ENCODE results near the gene RNF169.

RNF169 gene

DNA sequence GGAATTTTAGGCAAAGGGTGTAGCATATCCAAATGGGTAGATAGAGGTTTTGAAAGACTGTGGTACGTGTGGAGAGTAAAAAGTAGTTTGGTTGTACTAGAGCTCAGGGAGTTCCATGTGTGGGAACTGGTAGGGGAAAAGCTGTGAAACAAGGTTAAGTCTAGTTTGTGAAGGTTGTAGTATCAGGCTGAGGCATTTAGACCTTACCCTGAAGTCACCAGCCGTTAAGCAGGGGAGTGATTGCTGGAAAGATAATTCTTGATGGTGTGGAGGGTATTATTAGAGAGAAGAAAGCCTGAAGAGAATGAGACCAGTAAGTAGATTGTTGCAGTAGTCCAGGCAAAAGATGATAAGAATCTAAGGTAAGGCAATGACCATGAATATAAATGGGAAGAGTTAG lies 68.0 kb downstream of the RNF169 start:
- Histone ChIP-seq H3K4ac (ENCODE audit: low read depth, low read length) (no peak overlapping the region), H2BK5ac (ENCODE audit: low read depth, low read length, poor library complexity) (no peak overlapping the region), H4K8ac (ENCODE audit: low read depth, low read length) (no peak overlapping the region), H2BK120ac (ENCODE audit: insufficient read depth, low read length, poor library complexity) (no peak overlapping the region), H3K9me3 (ENCODE audit: insufficient read depth, low read depth, low read length) (no peaks in the 10 kb centered on the region), H3K18ac (ENCODE audit: low read length) (no peak overlapping the region), H2AK5ac (ENCODE audit: low read length) (no peak overlapping the region), H3K4me1 (ENCODE audit: control insufficient read depth in 1 of 2, insufficient read depth in 2 of 2, low read length in 2 of 2) (no peaks in the 10 kb centered on the region), H4K91ac (ENCODE audit: low read depth, low read length) (no peak overlapping the region), H3K27me3 (ENCODE audit: insufficient read depth, low read length) (no peaks in the 10 kb centered on the region), H3K36me3 (ENCODE audit: control insufficient read depth in 1 of 2, insufficient read depth in 2 of 2, low read length in 2 of 2) (no peaks in the 10 kb centered on the region), H3K23ac (ENCODE audit: low read length) (no peak overlapping the region), H4K12ac (ENCODE audit: low read depth, low read length) (no peak overlapping the region), H3K27ac (ENCODE audit: low read depth, low read length) (no peak overlapping the region), H2AFZ (ENCODE audit: insufficient read depth, low read length, poor library complexity) (no peak overlapping the region), H3K14ac (ENCODE audit: low read length) (no peak overlapping the region), H3K4me2 (ENCODE audit: low read length) (no peak overlapping the region), H3K4me3 (ENCODE audit: low read depth, low read length) (no peak overlapping the region), H3K79me1 (ENCODE audit: low read length) (no peaks in the 10 kb centered on the region), H3K79me2 (ENCODE audit: control insufficient read depth, insufficient read depth, low read length, poor library complexity) (no peaks in the 10 kb centered on the region), H2BK12ac (ENCODE audit: low read length) (no peak overlapping the region), H3K9ac (ENCODE audit: low read length) (no peak overlapping the region)
- DNase-seq: no peak
- no CpG with 5 or more reads among the region's 2 CpGs for WGBS (ENCODE audit: extremely low coverage, insufficient coverage, insufficient read length)

DNA sequence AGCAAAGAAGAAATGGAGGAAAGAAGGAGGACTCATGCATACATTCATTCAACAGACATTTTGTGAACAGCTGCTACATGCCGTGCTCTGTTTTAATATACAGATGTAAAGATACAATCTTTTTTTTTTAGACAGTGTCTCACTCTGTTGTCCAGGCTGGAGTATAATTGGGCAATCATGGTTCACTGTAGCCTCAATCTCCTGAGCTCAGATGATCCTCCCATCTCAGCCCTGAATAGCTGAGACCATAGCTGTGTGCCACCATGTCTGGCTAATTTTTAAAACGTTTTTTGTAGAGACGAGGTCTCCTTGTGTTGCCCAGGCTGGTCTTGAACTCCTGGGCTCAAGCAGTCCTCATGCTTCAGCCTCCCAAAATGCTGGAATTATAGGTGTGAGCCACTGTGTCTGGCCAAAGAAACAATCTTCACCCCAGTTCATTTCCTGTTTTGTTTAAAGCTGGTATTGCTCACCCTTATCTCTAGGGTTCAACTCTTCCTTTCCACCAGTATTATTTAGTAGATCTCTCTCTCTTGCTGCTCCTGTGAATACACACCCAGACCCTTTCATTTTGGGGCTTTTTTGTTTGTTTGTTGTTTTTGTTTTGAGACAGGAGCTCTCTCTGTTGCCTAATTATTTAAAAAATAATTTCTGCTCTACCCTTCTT lies 69.8 kb downstream of the RNF169 start:
- no peak overlapping the region for H4K91ac ChIP-seq (ENCODE audit: low read depth, low read length)
- no peak overlapping the region for H4K8ac ChIP-seq (ENCODE audit: low read depth, low read length)
- H3K9ac ChIP-seq (ENCODE audit: low read length): no peak overlapping the region
- H3K4me2 ChIP-seq (ENCODE audit: low read length): no peak overlapping the region
- no peak overlapping the region for H2BK12ac ChIP-seq (ENCODE audit: low read length)
- H2BK5ac ChIP-seq (ENCODE audit: low read depth, low read length, poor library complexity): no peak overlapping the region
- H2AK5ac ChIP-seq (ENCODE audit: low read length): no peak overlapping the region
- no peak overlapping the region for H3K4ac ChIP-seq (ENCODE audit: low read depth, low read length)
- DNase-seq: no peak
- H3K23ac ChIP-seq (ENCODE audit: low read length): no peak overlapping the region
- no peak overlapping the region for H2AFZ ChIP-seq (ENCODE audit: insufficient read depth, low read length, poor library complexity)
- no peak overlapping the region for H3K4me3 ChIP-seq (ENCODE audit: low read depth, low read length)
- H3K14ac ChIP-seq (ENCODE audit: low read length): no peak overlapping the region
- no peak overlapping the region for H2BK120ac ChIP-seq (ENCODE audit: insufficient read depth, low read length, poor library complexity)
- no peaks in the 10 kb centered on the region for H3K79me2 ChIP-seq (ENCODE audit: control insufficient read depth, insufficient read depth, low read length, poor library complexity)
- H3K79me1 ChIP-seq (ENCODE audit: low read length): no peaks in the 10 kb centered on the region
- H3K4me1 ChIP-seq (ENCODE audit: control insufficient read depth in 1 of 2, insufficient read depth in 2 of 2, low read length in 2 of 2): no peaks in the 10 kb centered on the region
- no peaks in the 10 kb centered on the region for H3K9me3 ChIP-seq (ENCODE audit: insufficient read depth, low read depth, low read length)
- H3K18ac ChIP-seq (ENCODE audit: low read length): no peak overlapping the region
- peaks cover 0 to 1% of the 10 kb centered on the region in 2 experiments for H3K36me3 ChIP-seq (ENCODE audit: control insufficient read depth in 1 of 2, insufficient read depth in 2 of 2, low read length in 2 of 2)
- H3K27ac ChIP-seq (ENCODE audit: low read depth, low read length): no peak overlapping the region
- WGBS (ENCODE audit: extremely low coverage, insufficient coverage, insufficient read length): no CpG with 5 or more reads among the region's 3 CpGs
- H3K27me3 ChIP-seq (ENCODE audit: insufficient read depth, low read length): no peaks in the 10 kb centered on the region
- H4K12ac ChIP-seq (ENCODE audit: low read depth, low read length): no peak overlapping the region

DNA sequence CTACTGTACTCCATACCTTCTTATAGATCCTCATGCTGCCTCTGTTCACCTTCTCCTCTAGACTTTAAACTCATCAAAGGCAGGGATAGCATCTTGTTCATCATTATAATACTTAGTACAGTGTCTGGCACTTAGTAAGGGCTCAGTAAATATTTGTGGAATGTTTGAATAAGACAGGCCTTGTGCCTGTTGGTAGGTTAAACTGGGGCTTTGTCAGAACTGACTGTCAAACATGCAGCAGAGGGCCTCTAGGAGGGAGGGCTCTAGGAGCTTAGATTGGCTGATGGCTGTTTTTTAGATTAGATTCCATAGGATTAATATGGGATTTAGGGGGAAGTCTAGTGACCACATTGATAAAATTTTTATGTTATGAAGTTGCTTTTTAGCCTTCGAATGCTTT lies 70.8 kb downstream of the RNF169 start:
- Histone ChIP-seq H3K23ac (ENCODE audit: low read length) (no peak overlapping the region), H2BK120ac (ENCODE audit: insufficient read depth, low read length, poor library complexity) (no peak overlapping the region), H3K9ac (ENCODE audit: low read length) (no peak overlapping the region), H3K4ac (ENCODE audit: low read depth, low read length) (no peak overlapping the region), H3K4me2 (ENCODE audit: low read length) (no peak overlapping the region), H3K9me3 (ENCODE audit: insufficient read depth, low read depth, low read length) (no peaks in the 10 kb centered on the region), H3K18ac (ENCODE audit: low read length) (no peak overlapping the region), H3K14ac (ENCODE audit: low read length) (no peak overlapping the region), H3K79me2 (ENCODE audit: control insufficient read depth, insufficient read depth, low read length, poor library complexity) (no peaks in the 10 kb centered on the region), H2AK5ac (ENCODE audit: low read length) (no peak overlapping the region), H4K91ac (ENCODE audit: low read depth, low read length) (no peak overlapping the region), H4K8ac (ENCODE audit: low read depth, low read length) (no peak overlapping the region), H3K4me3 (ENCODE audit: low read depth, low read length) (no peak overlapping the region), H3K36me3 (ENCODE audit: control insufficient read depth in 1 of 2, insufficient read depth in 2 of 2, low read length in 2 of 2) (peaks cover 0 to 2% of the 10 kb centered on the region in 2 experiments), H2BK12ac (ENCODE audit: low read length) (no peak overlapping the region), H3K27ac (ENCODE audit: low read depth, low read length) (no peak overlapping the region), H3K79me1 (ENCODE audit: low read length) (no peaks in the 10 kb centered on the region), H4K12ac (ENCODE audit: low read depth, low read length) (no peak overlapping the region), H2BK5ac (ENCODE audit: low read depth, low read length, poor library complexity) (no peak overlapping the region), H3K4me1 (ENCODE audit: control insufficient read depth in 1 of 2, insufficient read depth in 2 of 2, low read length in 2 of 2) (no peaks in the 10 kb centered on the region), H2AFZ (ENCODE audit: insufficient read depth, low read length, poor library complexity) (no peak overlapping the region), H3K27me3 (ENCODE audit: insufficient read depth, low read length) (no peaks in the 10 kb centered on the region)
- DNase-seq: no peak
- WGBS (ENCODE audit: extremely low coverage, insufficient coverage, insufficient read length): no CpG with 5 or more reads among the region's 1 CpG

DNA sequence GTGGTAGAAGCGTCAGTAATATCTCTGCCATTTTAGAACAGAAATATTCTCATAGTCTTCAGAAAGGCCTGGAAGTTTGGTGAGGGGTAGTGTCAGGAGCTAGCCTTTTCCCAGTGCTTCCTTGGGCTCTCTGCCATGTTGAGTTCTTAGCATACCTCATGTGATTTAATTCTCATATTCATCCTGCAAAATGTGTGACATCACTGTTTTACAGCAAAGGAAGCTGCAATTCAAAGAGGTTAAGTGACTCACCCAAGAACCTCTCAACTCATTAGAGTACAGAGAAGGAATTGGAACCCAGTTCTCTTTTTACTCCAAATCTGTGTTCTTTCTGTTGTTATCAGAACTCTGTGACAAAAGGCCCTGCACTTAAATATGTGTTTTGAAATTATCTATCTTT lies 72.1 kb downstream of the RNF169 start:
- peak in 1 of 2 donors; percentile 19 for DNase-seq
- Histone ChIP-seq H2AK5ac (ENCODE audit: low read length) (no peak overlapping the region), H3K4me3 (ENCODE audit: low read depth, low read length) (no peak overlapping the region), H3K4me2 (ENCODE audit: low read length) (no peak overlapping the region), H3K9me3 (ENCODE audit: insufficient read depth, low read depth, low read length) (no peaks in the 10 kb centered on the region), H4K91ac (ENCODE audit: low read depth, low read length) (no peak overlapping the region), H3K27ac (ENCODE audit: low read depth, low read length) (no peak overlapping the region), H3K36me3 (ENCODE audit: control insufficient read depth in 1 of 2, insufficient read depth in 2 of 2, low read length in 2 of 2) (peaks cover 0 to 2% of the 10 kb centered on the region in 2 experiments), H2AFZ (ENCODE audit: insufficient read depth, low read length, poor library complexity) (no peak overlapping the region), H2BK120ac (ENCODE audit: insufficient read depth, low read length, poor library complexity) (no peak overlapping the region), H3K79me1 (ENCODE audit: low read length) (no peaks in the 10 kb centered on the region), H3K9ac (ENCODE audit: low read length) (no peak overlapping the region), H4K12ac (ENCODE audit: low read depth, low read length) (no peak overlapping the region), H3K27me3 (ENCODE audit: insufficient read depth, low read length) (no peaks in the 10 kb centered on the region), H3K4me1 (ENCODE audit: control insufficient read depth in 1 of 2, insufficient read depth in 2 of 2, low read length in 2 of 2) (no peaks in the 10 kb centered on the region), H3K4ac (ENCODE audit: low read depth, low read length) (no peak overlapping the region), H2BK12ac (ENCODE audit: low read length) (no peak overlapping the region), H2BK5ac (ENCODE audit: low read depth, low read length, poor library complexity) (no peak overlapping the region), H3K79me2 (ENCODE audit: control insufficient read depth, insufficient read depth, low read length, poor library complexity) (no peaks in the 10 kb centered on the region), H4K8ac (ENCODE audit: low read depth, low read length) (no peak overlapping the region), H3K18ac (ENCODE audit: low read length) (no peak overlapping the region), H3K23ac (ENCODE audit: low read length) (no peak overlapping the region), H3K14ac (ENCODE audit: low read length) (no peak overlapping the region)
- WGBS (ENCODE audit: extremely low coverage, insufficient coverage, insufficient read length): no CpG with 5 or more reads among the region's 1 CpG
